H7 (cell line): ENCODE measurements around the gene STK4. TPM values are rescaled to one million over a fixed set of nuclear protein-coding genes. Genes with fewer than 3 reads are reported as not detected.

ENCODE experiments used
- DNase-seq: peaks from one replicate; pipeline ENCODE4 v3.0.0; 2012
- H3K27me3 ChIP-seq: 2 replicates; pipeline ENCODE4 v1.6.0; 2011; ENCODE audit warnings: mild to moderate bottlenecking, low read length; ENCODE audit not compliant: control insufficient read depth, insufficient read depth
- H3K36me3 ChIP-seq: replicated peaks from 2 replicates; pipeline ENCODE4 v1.5.1; 2011; ENCODE audit warnings: low read length; ENCODE audit not compliant: control insufficient read depth, insufficient read depth
- H3K4me3 ChIP-seq: 2 replicates; pipeline ENCODE4 v1.5.1; 2011; ENCODE audit warnings: low read depth, mild to moderate bottlenecking, control low read depth, low read length, moderate library complexity; ENCODE audit not compliant: insufficient read depth
- total RNA-seq: library from RNA; depleted of rRNA; stranded (reverse); fragments of >200 nt; shearing (Covaris generic); gene quantifications from 2 replicates; pipeline ENCODE4 v1.2.3, GENCODE V29; 2014

Gene STK4
- total RNA-seq, 1 experiment from 2014 or later, result 15.6 TPM

DNA sequence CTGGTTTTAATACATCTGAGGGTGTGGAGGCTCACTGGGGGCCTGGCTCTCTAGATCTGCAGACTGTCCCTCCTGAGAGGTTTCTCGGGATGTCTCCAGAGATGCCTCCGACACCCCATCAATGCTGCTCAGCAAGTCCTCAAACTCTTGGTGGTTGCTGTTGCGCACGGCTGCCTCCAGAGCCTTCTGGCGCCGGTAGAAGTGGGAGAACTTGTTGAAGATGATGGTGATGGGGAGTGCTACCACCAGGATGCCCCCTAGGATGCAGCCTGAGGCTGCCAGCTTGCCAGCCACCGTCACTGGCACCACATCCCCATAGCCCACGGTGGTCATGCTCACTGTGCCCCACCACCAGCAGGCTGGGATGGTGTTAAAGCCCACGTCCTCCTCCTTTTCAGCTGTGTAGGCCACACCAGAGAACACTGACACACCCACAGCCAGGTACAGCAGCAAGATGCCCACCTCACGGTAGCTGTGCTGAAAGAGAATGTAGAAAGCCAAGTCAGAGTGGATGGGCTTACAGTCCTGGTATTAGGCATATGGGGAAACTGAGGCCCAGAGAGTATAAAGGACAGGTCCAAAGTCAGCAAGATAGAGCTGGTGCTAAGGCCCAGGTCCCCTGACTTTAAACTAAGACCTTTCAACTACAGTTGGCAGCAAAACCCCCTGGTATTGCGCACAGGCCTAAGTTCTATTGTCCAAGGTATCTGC is 128.7 kb downstream of the STK4 start:
- Histone ChIP-seq H3K27me3 (peaks cover 30% of the 10 kb centered on the region), H3K36me3 (no peaks in the 10 kb centered on the region), H3K4me3 (no peak overlapping the region)
- no peak for DNase-seq

DNA sequence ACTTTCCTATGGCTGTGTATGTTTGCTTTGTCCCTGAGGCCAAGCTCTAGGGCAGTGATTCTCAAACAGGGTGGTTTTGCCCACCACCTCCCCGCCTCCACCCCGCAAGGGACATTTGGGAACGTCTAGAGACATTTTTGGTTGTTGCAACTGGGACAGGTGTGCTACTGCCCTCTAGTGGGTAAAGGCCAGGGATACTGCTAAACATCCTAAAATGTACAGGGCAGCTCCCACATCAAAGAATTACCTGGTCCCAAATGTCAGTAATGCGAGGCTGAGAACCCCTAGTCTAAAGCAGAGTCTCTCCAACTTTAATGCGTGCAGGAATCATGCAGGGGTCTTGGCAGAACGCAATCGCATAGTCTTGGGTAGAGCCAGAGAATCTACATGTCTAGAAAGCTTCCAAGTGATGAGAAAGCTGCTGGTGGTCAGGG is 129.5 kb downstream of the STK4 start:
- Histone ChIP-seq H3K4me3 (no peak overlapping the region), H3K36me3 (no peaks in the 10 kb centered on the region), H3K27me3 (peaks cover 38% of the 10 kb centered on the region)
- DNase-seq, result peak; percentile 82

DNA sequence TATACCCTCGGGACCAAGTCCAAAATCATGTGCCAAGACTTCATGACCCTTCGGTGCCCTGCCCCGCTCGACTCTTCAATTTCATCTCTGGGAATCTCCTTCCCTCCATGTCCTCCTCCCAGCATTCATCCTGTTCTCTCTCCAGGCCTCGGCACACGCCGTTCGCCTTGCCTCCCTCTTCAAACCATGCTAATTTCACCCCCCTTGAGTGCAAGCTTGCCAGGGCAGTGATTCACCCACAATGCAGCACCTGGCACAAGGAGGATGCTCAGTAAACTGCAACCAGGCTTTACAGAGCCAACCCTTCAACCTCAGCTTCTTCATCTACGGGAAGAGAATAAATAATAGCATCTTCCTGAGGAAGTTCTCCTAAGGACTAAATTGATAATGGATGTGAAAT is 130.5 kb downstream of the STK4 start:
- peaks cover 40% of the 10 kb centered on the region for H3K27me3 ChIP-seq
- DNase-seq, result no peak
- H3K36me3 ChIP-seq, result no peaks in the 10 kb centered on the region
- H3K4me3 ChIP-seq, result no peak overlapping the region

DNA sequence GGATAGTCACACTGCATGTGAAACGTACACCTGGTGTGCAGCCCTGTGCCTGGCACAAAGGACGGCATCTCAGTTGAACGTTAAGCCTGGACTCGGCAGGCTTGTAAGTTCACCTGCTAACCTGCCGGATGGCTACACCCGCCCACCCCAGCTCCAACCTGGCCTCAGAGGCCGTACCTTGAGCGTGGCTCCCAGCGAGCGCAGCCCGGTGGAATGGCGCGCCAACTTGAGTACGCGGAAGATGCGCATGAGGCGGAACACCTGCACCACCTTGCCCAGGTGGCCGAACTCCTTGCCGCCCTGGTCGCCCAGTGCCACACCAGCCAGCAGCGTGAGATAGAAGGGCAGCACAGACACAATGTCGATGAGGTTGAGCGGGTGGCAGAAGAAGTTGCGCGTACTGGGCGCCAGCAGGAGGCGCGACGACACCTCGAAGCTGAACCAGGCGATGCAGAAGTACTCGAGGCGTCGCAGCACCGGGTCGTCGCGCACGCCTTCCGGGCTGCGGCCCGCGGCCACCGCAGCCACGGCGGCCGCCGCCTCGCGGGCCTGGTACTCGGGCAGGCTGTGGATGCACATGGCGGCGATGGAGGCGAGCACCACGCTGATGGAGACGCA is 131.3 kb downstream of the STK4 start:
- no peaks in the 10 kb centered on the region for H3K36me3 ChIP-seq
- H3K27me3 ChIP-seq, result peaks cover 40% of the 10 kb centered on the region
- peak; percentile 61 for DNase-seq
- H3K4me3 ChIP-seq, result no peak overlapping the region

DNA sequence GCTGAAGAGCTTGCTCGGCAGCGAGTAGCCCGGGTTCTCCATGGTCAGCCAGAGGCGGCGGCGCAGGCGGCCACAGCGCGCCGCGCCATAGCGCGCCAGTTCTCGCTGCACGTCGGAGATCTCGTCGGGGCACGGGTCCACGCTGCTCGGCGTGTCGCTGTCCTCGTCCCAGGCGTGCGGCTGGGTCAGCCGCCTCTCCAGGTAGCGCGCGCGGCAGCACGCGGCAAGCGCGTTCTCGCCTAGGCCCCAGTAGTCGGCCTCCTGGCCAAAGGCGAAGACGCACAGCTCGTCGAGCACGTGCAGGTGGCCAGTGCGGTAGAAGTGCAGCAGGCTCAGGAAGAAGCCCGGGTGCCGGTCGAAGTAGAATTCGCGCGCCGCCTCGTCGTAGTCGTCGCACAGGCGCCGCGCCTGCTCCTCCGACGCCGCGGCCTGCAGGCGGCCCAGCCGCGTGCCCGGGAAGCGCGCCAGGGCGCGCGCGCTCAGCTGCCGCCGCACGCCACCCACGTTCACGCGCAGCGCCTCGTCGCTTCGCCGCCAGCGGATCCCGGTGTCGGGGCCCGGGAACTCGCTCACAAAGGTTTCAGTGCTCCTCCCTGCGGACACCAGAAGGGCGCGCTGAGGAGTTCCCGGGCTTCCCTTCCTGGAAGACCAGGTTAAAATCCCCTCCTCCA is 131.9 kb downstream of the STK4 start:
- peaks cover 40% of the 10 kb centered on the region for H3K27me3 ChIP-seq
- no peaks in the 10 kb centered on the region for H3K36me3 ChIP-seq
- peak; percentile 92 for DNase-seq
- H3K4me3 ChIP-seq, result no peak overlapping the region; the same call in 1 of the 2 replicates

DNA sequence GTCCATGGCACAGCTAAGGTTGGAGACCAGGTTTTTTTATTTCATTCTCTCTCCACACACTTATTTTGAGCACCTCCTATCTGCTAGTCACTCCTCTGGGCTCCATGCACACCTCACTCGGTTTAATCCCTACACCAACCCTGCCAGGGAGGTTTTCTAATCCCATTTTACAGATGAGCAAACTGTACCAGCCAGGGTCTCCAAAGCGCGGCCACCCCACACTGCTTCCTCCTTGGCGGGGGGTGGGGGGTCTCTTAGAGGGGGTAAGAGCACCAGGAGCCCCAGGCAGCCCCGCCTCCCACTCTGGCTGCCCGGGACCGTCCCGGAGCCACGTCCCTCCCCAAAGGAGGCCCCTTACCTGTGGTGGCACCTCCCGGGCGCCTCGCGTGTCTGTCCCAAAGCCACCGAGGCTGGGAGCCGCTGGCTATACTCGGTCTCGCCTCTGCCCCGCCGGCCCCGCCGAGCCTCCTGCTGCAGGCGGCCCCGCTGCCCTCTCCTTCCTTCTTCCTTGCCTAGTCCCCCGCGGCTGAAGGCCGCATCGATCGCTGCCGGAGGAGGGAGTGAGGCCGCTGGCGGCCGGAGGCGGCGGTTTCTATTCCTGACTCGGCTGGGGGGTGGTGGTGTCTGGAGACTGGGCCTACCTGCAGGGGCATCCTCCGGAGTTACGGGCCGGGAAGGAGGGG is 134.4 kb downstream of the STK4 start, which contains the start of gene KCNS1:
Gene KCNS1 (minus strand): TSS at position 565 of the 683 bp plus-strand sequence. CDS start 1,891 bp downstream, outside the sequence.
- DNase-seq, result peak; percentile 93
- Histone ChIP-seq H3K27me3 (peaks cover 40% of the 10 kb centered on the region), H3K4me3 (peak within 1 kb of the TSS; percentile 38), H3K36me3 (no peaks in the 10 kb centered on the region)

DNA sequence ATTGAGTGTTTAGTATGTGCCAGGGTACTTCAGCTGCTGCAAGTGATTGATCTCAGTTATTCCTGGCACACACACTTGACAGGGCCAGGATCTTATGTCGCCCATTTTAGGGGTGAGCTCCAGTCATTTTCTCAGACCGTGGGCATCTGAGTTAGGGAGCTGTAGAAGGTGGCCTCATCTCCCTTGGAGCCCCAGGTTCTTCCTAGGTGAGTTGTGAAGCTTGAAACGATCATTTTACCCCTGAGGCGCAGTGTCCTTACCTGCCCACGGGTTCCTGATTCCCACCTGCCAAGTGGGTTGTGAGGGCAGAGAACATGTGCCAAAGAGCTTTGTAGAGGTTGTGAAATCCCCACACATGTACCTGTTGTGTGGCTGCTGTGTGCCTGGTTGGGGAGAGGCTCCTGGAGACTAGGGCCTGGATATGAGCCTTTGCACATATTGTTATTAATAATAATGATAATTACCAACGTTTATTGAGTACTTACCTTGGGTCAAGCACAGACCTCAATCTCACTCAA is 135.1 kb downstream of the STK4 start:
- Histone ChIP-seq H3K4me3 (no peak overlapping the region; the same call in 1 of the 2 replicates), H3K36me3 (no peaks in the 10 kb centered on the region), H3K27me3 (peaks cover 39% of the 10 kb centered on the region)
- no peak for DNase-seq

DNA sequence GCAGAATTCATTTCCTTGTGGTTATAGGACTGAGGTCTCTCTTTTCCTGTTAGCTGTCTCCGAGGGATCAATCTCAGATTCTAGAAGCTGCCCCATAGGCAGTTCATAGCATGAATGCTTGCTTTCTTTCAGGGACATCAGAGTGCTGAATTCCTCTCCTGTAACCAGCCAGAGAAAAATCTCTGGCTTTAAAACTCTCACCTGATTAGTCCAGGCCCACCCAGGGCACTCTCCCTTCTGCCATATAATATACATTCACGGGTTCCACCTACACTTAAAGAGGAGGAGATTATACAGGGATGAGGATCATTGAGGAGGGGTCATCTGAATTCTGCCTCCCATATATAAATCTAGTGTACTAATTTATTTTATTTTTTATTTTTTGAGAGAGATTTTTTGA is 136.8 kb downstream of the STK4 start:
- H3K27me3 ChIP-seq, result peaks cover 27% of the 10 kb centered on the region
- no peaks in the 10 kb centered on the region for H3K36me3 ChIP-seq
- no peak for DNase-seq
- no peak overlapping the region for H3K4me3 ChIP-seq

DNA sequence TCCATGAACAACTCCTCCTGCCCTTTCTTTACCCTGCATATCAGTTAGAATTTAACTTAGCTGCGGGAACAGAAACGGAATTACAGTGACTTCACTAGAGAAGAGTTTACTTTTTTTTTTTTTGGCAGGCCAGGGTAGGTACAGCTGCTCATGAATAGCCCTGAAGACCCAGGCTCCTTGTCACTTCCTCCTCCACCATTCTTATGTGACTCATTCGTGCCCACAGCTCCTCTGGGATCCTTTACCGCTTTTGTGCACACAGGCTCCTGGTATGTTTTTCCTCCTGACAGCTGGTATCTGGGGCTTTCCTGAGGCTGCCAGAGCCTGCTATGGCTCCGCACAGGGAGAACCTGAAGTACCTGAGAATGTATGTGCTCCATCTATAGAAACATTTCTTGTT is 138.5 kb downstream of the STK4 start:
- H3K4me3 ChIP-seq, result no peak overlapping the region
- H3K27me3 ChIP-seq, result peaks cover 12% of the 10 kb centered on the region
- no peak for DNase-seq
- H3K36me3 ChIP-seq, result no peaks in the 10 kb centered on the region

DNA sequence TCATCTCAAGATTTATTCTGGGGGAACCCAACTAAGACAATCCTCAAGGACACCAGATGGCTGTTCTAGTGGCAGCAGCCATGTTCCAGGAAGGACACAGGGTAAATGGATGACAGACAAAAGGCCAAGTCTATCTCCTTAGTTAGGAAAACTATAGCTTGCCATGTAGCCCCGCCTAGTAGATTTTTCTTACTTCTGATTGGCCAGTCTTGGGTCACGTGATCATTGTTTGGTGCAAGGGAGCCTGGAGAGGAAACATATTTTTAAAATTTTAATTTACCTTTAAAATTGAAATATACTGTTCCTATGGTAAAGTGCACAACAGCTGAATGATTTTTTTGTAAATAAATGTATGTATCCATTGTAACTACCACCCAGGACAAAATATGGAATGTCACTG is 139.0 kb downstream of the STK4 start:
- Histone ChIP-seq H3K36me3 (no peaks in the 10 kb centered on the region), H3K27me3 (peaks cover 7% of the 10 kb centered on the region), H3K4me3 (no peak overlapping the region)
- DNase-seq, result no peak

DNA sequence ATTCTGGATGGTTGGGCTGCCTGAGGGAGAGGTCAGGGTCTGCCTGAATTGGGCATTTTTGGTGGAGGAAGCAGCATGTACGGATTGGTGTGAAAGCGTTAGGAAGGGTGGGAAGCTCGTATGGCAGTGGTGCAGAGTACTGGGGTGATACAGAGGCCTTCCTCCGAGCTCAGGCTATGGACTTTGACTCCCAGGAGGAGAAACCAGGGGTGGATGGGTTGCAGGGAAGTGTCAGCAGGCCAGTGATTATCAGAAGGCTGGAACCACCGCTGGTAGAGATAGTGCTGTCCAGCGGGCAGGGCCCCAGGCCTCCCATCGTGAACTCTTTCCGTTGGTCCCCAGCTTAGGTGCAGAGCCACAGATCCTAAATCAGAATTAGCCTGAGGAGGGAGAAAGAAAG is 143.3 kb downstream of the STK4 start:
- Histone ChIP-seq H3K27me3 (no peaks in the 10 kb centered on the region; the same call in 1 of the 2 replicates), H3K4me3 (no peak overlapping the region), H3K36me3 (no peaks in the 10 kb centered on the region)
- no peak for DNase-seq

DNA sequence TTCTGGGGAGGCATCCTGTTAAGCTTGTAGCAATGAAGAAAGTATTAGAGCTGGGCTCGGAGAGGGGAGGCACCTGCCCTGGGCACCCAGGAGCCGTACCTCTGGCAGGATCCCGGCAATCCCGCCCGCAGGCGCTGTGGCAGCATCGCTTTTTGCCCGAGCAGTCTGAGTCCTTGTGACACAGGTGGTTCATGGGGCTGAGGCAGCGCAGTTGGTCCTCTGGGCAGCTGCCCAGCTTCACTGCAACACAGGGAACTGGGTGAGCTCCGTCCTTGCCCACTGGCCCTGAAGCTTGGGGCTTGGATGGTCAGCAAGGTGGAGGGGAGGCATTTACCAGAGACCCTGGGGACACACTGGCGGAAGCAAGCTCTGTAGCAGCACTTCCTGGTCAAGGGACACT is 144.0 kb downstream of the STK4 start:
- Histone ChIP-seq H3K36me3 (no peaks in the 10 kb centered on the region), H3K4me3 (no peak overlapping the region), H3K27me3 (no peaks in the 10 kb centered on the region; the same call in 1 of the 2 replicates)
- DNase-seq, result no peak

DNA sequence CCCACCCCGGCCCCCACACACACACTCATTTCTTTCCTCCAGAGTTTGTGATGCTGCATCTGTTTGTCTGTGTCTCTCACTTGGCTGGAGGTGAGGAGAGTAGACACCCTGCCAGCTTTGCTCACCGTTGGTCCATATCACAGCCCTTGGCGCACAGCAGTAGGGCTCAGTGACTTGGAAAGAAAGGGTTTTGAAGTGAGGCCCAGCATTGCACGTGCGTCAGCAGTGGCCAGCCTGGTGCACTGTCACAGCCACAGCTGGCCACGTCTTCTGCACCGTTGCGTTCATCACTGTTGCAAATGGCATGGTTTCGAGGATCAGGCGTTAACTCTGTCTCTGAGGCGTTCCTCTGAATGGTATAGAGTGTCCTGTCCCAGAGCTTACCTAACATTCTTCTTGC is 145.0 kb downstream of the STK4 start:
- no peak overlapping the region for H3K4me3 ChIP-seq
- DNase-seq, result no peak

DNA sequence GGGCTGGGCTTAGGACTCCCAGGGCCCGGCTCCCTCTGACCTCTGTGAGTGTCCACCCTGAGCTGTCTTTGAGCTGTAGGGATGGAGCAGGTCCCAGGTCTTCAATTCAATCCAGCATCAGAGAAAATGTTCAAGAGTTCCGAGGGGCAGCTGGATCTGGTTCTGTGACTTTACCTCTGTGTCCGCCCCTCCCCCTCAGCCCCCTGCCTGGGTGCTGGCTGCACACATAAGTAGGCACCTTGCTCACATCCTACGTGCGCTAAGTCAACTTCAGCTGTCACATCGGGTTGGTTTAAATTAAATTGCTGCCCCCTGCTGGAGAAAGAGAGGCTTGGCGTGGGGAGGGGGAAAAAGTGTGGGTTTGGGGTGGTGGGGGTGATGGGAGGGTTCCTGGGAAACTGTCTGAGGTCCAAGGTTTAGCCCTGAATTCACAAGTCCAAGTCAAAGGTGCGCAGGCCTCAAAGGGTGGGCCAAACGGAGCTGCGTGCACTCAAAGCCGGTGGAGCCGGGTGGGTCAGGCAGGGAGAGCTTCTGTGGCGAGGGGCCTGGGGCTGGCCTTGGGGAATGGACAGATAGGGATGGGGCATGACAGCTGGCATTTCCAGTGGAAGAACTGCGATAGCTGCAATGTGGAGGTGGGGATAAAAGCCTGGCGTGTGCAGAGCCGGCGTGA is 145.6 kb downstream of the STK4 start:
- DNase-seq, result peak; percentile 84
- Histone ChIP-seq H3K4me3 (no peak overlapping the region), H3K36me3 (no peaks in the 10 kb centered on the region), H3K27me3 (no peaks in the 10 kb centered on the region; the same call in 1 of the 2 replicates)

More for the DNA sequence above, 145.0 kb downstream of the STK4 start:
- no peaks in the 10 kb centered on the region; the same call in 1 of the 2 replicates for H3K27me3 ChIP-seq
- no peaks in the 10 kb centered on the region for H3K36me3 ChIP-seq
